Measurements from ENCODE around the gene HDAC4. TPM values are rescaled to one million over a fixed set of nuclear protein-coding genes. Genes with fewer than 3 reads are reported as not detected.

HDAC4 gene
- total and polyA plus RNA-seq, 9 donors: 10.1 to 17.6 (median 13.3) TPM

DNA sequence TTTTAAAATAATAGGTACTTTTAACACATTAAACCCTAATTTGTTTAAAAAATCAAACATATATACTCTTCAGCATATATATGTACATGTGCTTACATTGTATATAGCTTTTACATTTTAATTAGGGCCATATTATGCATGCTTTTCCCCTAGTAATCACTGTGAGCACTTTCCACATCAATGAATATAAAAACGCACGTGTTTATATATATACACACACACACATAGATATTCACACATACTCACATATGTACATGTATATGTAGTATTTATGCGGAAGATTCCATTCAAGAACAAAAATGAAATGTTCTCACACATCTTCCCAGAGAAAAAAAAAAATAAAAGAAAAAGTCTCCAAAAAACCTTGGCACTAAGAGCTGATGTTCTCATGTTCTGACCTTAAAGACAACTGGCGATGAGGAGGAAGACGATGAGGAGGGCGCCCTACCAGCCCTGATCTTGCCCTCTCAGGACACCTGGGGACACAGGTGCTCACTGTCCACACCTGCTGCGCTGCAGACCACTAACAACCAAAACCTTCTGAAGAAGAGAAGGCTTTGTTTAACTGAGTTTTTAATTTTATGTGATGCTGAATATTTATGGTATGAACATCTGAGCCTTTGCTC is 184.7 kb downstream of the HDAC4 start:
- H3K27me3 ChIP-seq (ENCODE audit: control insufficient read depth, insufficient read depth, low read length): no peaks in the 10 kb centered on the region
- no peak overlapping the region for H3K4me3 ChIP-seq (ENCODE audit: low read length)
- H3K36me3 ChIP-seq (ENCODE audit: control insufficient read depth, insufficient read depth, low read length): no peaks in the 10 kb centered on the region
- no peak overlapping the region for H3K27ac ChIP-seq (ENCODE audit: low read length)
- DNase-seq: no peak
- H3K9me3 ChIP-seq (replicated peaks; ENCODE audit: control insufficient read depth, low read depth, low read length): no peaks in the 10 kb centered on the region
- 80% methylated on average over 1 of the region's 7 CpGs for WGBS (ENCODE audit: insufficient coverage)
- H3K4me1 ChIP-seq (ENCODE audit: control insufficient read depth, insufficient read depth, low read length): peaks cover 30% of the 10 kb centered on the region

GRCh38 chr2:239215136-239215925 is 185.5 kb downstream of the HDAC4 start:
- no peaks in the 10 kb centered on the region for H3K9me3 ChIP-seq (replicated peaks; ENCODE audit: control insufficient read depth, low read depth, low read length)
- DNase-seq: no peak
- WGBS (ENCODE audit: insufficient coverage): 88% methylated on average over 19 of the region's 23 CpGs
- H3K27ac ChIP-seq (ENCODE audit: low read length): no peak overlapping the region
- H3K4me1 ChIP-seq (ENCODE audit: control insufficient read depth, insufficient read depth, low read length): peaks cover 28% of the 10 kb centered on the region
- no peaks in the 10 kb centered on the region for H3K27me3 ChIP-seq (ENCODE audit: control insufficient read depth, insufficient read depth, low read length)
- no peaks in the 10 kb centered on the region for H3K36me3 ChIP-seq (ENCODE audit: control insufficient read depth, insufficient read depth, low read length)
- H3K4me3 ChIP-seq (ENCODE audit: low read length): no peak overlapping the region

- 66% methylated on average over 9 of the region's 9 CpGs for WGBS (ENCODE audit: insufficient coverage)
- Histone ChIP-seq H3K27me3 (ENCODE audit: control insufficient read depth, insufficient read depth, low read length) (no peaks in the 10 kb centered on the region), H3K9me3 (replicated peaks; ENCODE audit: control insufficient read depth, low read depth, low read length) (no peaks in the 10 kb centered on the region), H3K4me3 (ENCODE audit: low read length) (no peak overlapping the region), H3K4me1 (ENCODE audit: control insufficient read depth, insufficient read depth, low read length) (peaks cover 28% of the 10 kb centered on the region), H3K27ac (ENCODE audit: low read length) (no peak overlapping the region), H3K36me3 (ENCODE audit: control insufficient read depth, insufficient read depth, low read length) (no peaks in the 10 kb centered on the region)
- DNase-seq: no peak
Measured at GRCh38 chr2:239214725-239215124, 186.1 kb downstream of the HDAC4 start.

DNA sequence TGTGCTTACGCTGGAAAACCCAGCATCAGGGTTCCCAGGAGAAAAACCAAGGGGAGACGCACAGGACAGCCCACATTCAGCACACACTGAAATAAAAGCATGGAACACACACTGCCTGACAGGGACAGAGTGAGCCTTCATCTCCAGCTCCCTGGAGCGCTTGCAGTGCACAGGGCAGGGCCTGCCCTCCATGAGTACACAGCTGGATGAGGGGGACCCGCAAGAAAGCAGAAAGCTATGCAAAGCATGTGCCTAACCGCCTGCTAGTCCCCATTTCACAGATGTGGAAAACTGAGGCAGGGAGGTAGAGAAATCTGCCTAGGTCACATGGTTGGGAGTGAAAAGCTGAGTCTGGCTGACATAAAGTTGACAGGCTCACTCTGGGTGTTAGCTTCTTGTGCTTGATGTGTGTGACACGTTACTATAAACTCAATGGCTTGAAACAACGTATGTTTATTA is 187.1 kb downstream of the HDAC4 start:
- WGBS (ENCODE audit: insufficient coverage): 84% methylated on average over 6 of the region's 7 CpGs
- Histone ChIP-seq H3K27ac (ENCODE audit: low read length) (no peak overlapping the region), H3K27me3 (ENCODE audit: control insufficient read depth, insufficient read depth, low read length) (no peaks in the 10 kb centered on the region), H3K9me3 (replicated peaks; ENCODE audit: control insufficient read depth, low read depth, low read length) (no peaks in the 10 kb centered on the region), H3K4me3 (ENCODE audit: low read length) (no peak overlapping the region), H3K36me3 (ENCODE audit: control insufficient read depth, insufficient read depth, low read length) (no peaks in the 10 kb centered on the region), H3K4me1 (ENCODE audit: control insufficient read depth, insufficient read depth, low read length) (peaks cover 28% of the 10 kb centered on the region)
- DNase-seq: no peak

GRCh38 chr2:239212929-239213642 is 187.7 kb downstream of the HDAC4 start:
- Histone ChIP-seq H3K9me3 (replicated peaks; ENCODE audit: control insufficient read depth, low read depth, low read length) (no peaks in the 10 kb centered on the region), H3K27me3 (ENCODE audit: control insufficient read depth, insufficient read depth, low read length) (no peaks in the 10 kb centered on the region), H3K27ac (ENCODE audit: low read length) (no peak overlapping the region), H3K4me1 (ENCODE audit: control insufficient read depth, insufficient read depth, low read length) (peaks cover 28% of the 10 kb centered on the region), H3K36me3 (ENCODE audit: control insufficient read depth, insufficient read depth, low read length) (no peaks in the 10 kb centered on the region), H3K4me3 (ENCODE audit: low read length) (no peak overlapping the region)
- DNase-seq: no peak
- 57% methylated on average over 14 of the region's 19 CpGs for WGBS (ENCODE audit: insufficient coverage)

- no peak overlapping the region for H3K4me3 ChIP-seq (ENCODE audit: low read length)
- no peak overlapping the region for H3K27ac ChIP-seq (ENCODE audit: low read length)
Measured at GRCh38 chr2:239212121-239212928, 188.5 kb downstream of the HDAC4 start.

DNA sequence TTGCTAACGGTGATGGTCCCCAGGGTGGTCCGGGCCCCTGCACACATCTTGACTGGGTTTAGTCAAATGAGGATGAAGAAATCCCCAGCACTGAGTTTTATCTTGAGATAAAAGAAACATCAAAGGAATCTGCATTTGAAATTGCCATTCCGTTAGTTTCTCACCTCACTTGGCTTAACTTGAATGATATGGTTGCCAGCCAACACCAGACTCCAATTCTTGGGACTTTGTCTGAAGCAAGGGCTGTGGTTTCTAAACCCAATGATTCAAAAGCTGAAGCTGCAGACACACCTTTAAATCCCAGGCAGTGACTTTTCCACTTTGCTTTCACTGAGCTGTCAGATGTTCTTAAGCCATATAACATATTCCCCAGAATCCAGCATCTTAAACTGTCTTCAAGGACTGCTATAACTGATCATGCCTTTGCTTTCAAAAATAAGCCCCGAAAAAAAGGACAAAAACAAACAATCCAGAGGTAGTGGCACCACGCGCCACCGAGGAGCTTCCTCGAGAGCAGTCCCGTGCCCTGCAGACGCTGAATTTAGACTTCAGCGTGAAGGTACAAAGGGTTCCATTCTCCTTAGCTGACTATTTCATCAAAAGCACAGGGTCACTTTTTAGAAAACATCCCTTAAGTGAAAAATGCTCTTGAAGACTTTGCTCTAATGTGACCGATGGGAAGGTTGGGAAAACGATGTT is 189.3 kb downstream of the HDAC4 start:
- Histone ChIP-seq H3K27ac (ENCODE audit: low read length) (no peak overlapping the region), H3K36me3 (ENCODE audit: control insufficient read depth, insufficient read depth, low read length) (no peaks in the 10 kb centered on the region), H3K9me3 (replicated peaks; ENCODE audit: control insufficient read depth, low read depth, low read length) (no peaks in the 10 kb centered on the region), H3K4me1 (ENCODE audit: control insufficient read depth, insufficient read depth, low read length) (peaks cover 27% of the 10 kb centered on the region), H3K4me3 (ENCODE audit: low read length) (no peak overlapping the region), H3K27me3 (ENCODE audit: control insufficient read depth, insufficient read depth, low read length) (no peaks in the 10 kb centered on the region)
- DNase-seq: no peak
- 80% methylated on average over 3 of the region's 13 CpGs for WGBS (ENCODE audit: insufficient coverage)

More at GRCh38 chr2:239212121-239212928, 188.5 kb downstream of the HDAC4 start:
- H3K36me3 ChIP-seq (ENCODE audit: control insufficient read depth, insufficient read depth, low read length): no peaks in the 10 kb centered on the region
- H3K9me3 ChIP-seq (replicated peaks; ENCODE audit: control insufficient read depth, low read depth, low read length): no peaks in the 10 kb centered on the region
- no peaks in the 10 kb centered on the region for H3K27me3 ChIP-seq (ENCODE audit: control insufficient read depth, insufficient read depth, low read length)
- H3K4me1 ChIP-seq (ENCODE audit: control insufficient read depth, insufficient read depth, low read length): peaks cover 28% of the 10 kb centered on the region
- 70% methylated on average over 3 of the region's 7 CpGs for WGBS (ENCODE audit: insufficient coverage)
- no peak for DNase-seq

DNA sequence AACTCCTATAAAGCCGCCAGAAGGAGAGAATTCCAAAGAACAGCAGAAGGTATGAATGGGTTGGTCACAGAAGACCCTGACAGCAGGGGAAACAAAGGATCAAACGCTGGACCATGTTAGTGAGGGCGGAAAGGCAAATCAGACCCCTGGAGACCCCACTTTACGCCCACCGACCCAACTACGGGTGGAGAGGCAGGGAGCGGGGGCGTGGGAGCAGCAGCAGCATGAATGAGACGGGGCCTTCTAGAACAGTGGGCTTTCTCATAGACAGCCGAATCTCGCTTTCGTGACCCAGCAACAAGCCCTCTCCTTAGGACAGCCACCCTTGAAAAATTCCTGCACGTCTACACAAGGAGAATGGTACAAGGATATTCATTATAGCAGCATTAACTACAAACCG is 191.0 kb downstream of the HDAC4 start:
- Histone ChIP-seq H3K4me1 (ENCODE audit: control insufficient read depth, insufficient read depth, low read length) (peaks cover 26% of the 10 kb centered on the region), H3K9me3 (replicated peaks; ENCODE audit: control insufficient read depth, low read depth, low read length) (no peaks in the 10 kb centered on the region), H3K27me3 (ENCODE audit: control insufficient read depth, insufficient read depth, low read length) (no peaks in the 10 kb centered on the region), H3K36me3 (ENCODE audit: control insufficient read depth, insufficient read depth, low read length) (no peaks in the 10 kb centered on the region), H3K4me3 (ENCODE audit: low read length) (no peak overlapping the region), H3K27ac (ENCODE audit: low read length) (no peak overlapping the region)
- WGBS (ENCODE audit: insufficient coverage): 92% methylated on average over 7 of the region's 14 CpGs
- no peak for DNase-seq

GRCh38 chr2:239208465-239209180 is 192.2 kb downstream of the HDAC4 start:
- Histone ChIP-seq H3K9me3 (replicated peaks; ENCODE audit: control insufficient read depth, low read depth, low read length) (no peaks in the 10 kb centered on the region), H3K4me3 (ENCODE audit: low read length) (no peak overlapping the region), H3K27me3 (ENCODE audit: control insufficient read depth, insufficient read depth, low read length) (no peaks in the 10 kb centered on the region), H3K27ac (ENCODE audit: low read length) (no peak overlapping the region), H3K4me1 (ENCODE audit: control insufficient read depth, insufficient read depth, low read length) (peaks cover 15% of the 10 kb centered on the region), H3K36me3 (ENCODE audit: control insufficient read depth, insufficient read depth, low read length) (no peaks in the 10 kb centered on the region)
- no peak for DNase-seq
- 100% methylated on average over 8 of the region's 11 CpGs for WGBS (ENCODE audit: insufficient coverage)

Data from muscle of leg (tissue), 11 donors.